Endodermal cell (in vitro differentiated cells): ENCODE results near the gene NKX1-2. TPM values are rescaled to one million over a fixed set of nuclear protein-coding genes. Genes with fewer than 3 reads are reported as not detected.

ENCODE experiments used
- DNase-seq: peaks from one replicate; pipeline ENCODE4 v3.0.0-alpha.2; 2017
- H3K27ac ChIP-seq: 2 replicates; pipeline ENCODE4 v1.5.1; 2013; ENCODE audit warnings: mild to moderate bottlenecking, low read depth, low read length, moderate library complexity
- H3K27me3 ChIP-seq: 2 replicates; pipeline ENCODE4 v1.6.1; 2013; ENCODE audit warnings: mild to moderate bottlenecking, low read length, moderate library complexity; ENCODE audit not compliant: insufficient read depth, control insufficient read depth, poor library complexity, severe bottlenecking
- H3K36me3 ChIP-seq: 2 replicates; pipeline ENCODE4 v1.7.0; 2013; ENCODE audit warnings: mild to moderate bottlenecking, low read length, moderate library complexity; ENCODE audit not compliant: control insufficient read depth, insufficient read depth
- H3K4me1 ChIP-seq: one replicate; pipeline ENCODE4 v1.7.0; 2013; ENCODE audit warnings: low read length; ENCODE audit not compliant: control insufficient read depth, insufficient read depth
- H3K4me3 ChIP-seq: 2 replicates; pipeline ENCODE4 v1.5.1; 2013; ENCODE audit warnings: mild to moderate bottlenecking, low read length, moderate library complexity
- H3K9ac ChIP-seq: 2 replicates; pipeline ENCODE4 v1.6.1; 2013; ENCODE audit warnings: mild to moderate bottlenecking, low read length, moderate library complexity; ENCODE audit not compliant: poor library complexity, severe bottlenecking; ENCODE audit errors: extremely low read depth
- H3K9me3 ChIP-seq: 2 replicates; pipeline ENCODE4 v1.6.1; 2013; ENCODE audit warnings: mild to moderate bottlenecking, low read length, moderate library complexity; ENCODE audit not compliant: control insufficient read depth
- H3K27ac Mint-ChIP-seq: 2 replicates; pipeline ENCODE4 v1.8.0; 2020; ENCODE audit warnings: mixed read lengths
- H3K27me3 Mint-ChIP-seq: 2 replicates; pipeline ENCODE4 v1.8.0; 2021; ENCODE audit warnings: mild to moderate bottlenecking, mixed read lengths; ENCODE audit not compliant: insufficient read depth
- H3K36me3 Mint-ChIP-seq: 2 replicates; pipeline ENCODE4 v1.8.0; 2020; ENCODE audit warnings: low read depth, mixed read lengths
- H3K4me1 Mint-ChIP-seq: 2 replicates; pipeline ENCODE4 v1.8.0; 2020; ENCODE audit warnings: mixed read lengths
- H3K4me3 Mint-ChIP-seq: 2 replicates; pipeline ENCODE4 v1.8.0; 2020; ENCODE audit warnings: mild to moderate bottlenecking, moderate library complexity, mixed read lengths
- H3K9me3 Mint-ChIP-seq: 2 replicates; pipeline ENCODE4 v1.8.0; 2020; ENCODE audit warnings: mild to moderate bottlenecking, mixed read lengths
- CTCF ChIP-seq: fragments of 200-600 bp; sonication (generic); conservative IDR thresholded peaks from 2 replicates; pipeline ENCODE4 v1.5.0; 2021; ENCODE audit warnings: antibody characterized with exemption, mild to moderate bottlenecking
- WGBS, 2 experiments: methylation state at CpG; one replicate each; pipeline versions ENCODE4 v1.1.5 to v1.1.7; 2013; ENCODE audit warnings: missing lambda C conversion rate in 2 of 2, mixed read lengths in 1 of 2; ENCODE audit not compliant: insufficient coverage in 1 of 2, insufficient read length in 1 of 2; 5-methylcytosine and 5-hydroxymethylcytosine counted together
- total RNA-seq, 2 donors: library from RNA; stranded (reverse); fragmentation: NEBNext Ultra II Directional in 1 of 2; extraction: Animal tissue kit (Norgen Biotek cat#: 25700) in 1 of 2; gene quantifications; 2 replicates in 1 of 2; 3 replicates in 1 of 2; pipeline ENCODE4 v1.2.1, GENCODE V29; 2021

NKX1-2 gene
- total RNA-seq, 2 donors from 2014 or later = 2.3 to 3.3 TPM

- H3K4me3 Mint-ChIP-seq = no peak overlapping the region
- 95% methylated on average over 4 of the region's 4 CpGs; no CpG with 5 or more reads in 1 of the 2 experiments for WGBS, 2 experiments
- H3K27ac Mint-ChIP-seq = no peak overlapping the region
- no peaks in the 10 kb centered on the region for H3K9me3 Mint-ChIP-seq
- H3K36me3 Mint-ChIP-seq = no peaks in the 10 kb centered on the region
- Histone ChIP-seq H3K27me3 (no peaks in the 10 kb centered on the region), H3K9me3 (no peaks in the 10 kb centered on the region), H3K36me3 (no peaks in the 10 kb centered on the region), H3K4me1 (no peaks in the 10 kb centered on the region), H3K4me3 (no peak overlapping the region), H3K9ac (no peak overlapping the region), H3K27ac (no peak overlapping the region)
- no peak for TF ChIP-seq CTCF
- no peak for DNase-seq
- H3K27me3 Mint-ChIP-seq = no peaks in the 10 kb centered on the region
- H3K4me1 Mint-ChIP-seq = no peaks in the 10 kb centered on the region
Observed at GRCh38 chr10:124430077-124430476, 19.8 kb downstream of the NKX1-2 start.

GRCh38 chr10:124429576-124429975 lies 20.3 kb downstream of the NKX1-2 start:
- Histone ChIP-seq H3K9ac (no peak overlapping the region), H3K4me3 (no peak overlapping the region), H3K36me3 (no peaks in the 10 kb centered on the region), H3K27me3 (no peaks in the 10 kb centered on the region), H3K4me1 (no peaks in the 10 kb centered on the region), H3K27ac (no peak overlapping the region), H3K9me3 (no peaks in the 10 kb centered on the region)
- 70 to 87% methylated on average over 4 to 5 of the region's 5 CpGs for WGBS, 2 experiments
- Mint-ChIP-seq H3K9me3 (no peaks in the 10 kb centered on the region), H3K36me3 (no peaks in the 10 kb centered on the region), H3K4me3 (no peak overlapping the region), H3K27me3 (no peaks in the 10 kb centered on the region), H3K27ac (no peak overlapping the region), H3K4me1 (no peaks in the 10 kb centered on the region)
- no peak for TF ChIP-seq CTCF
- no peak for DNase-seq

GRCh38 chr10:124428207-124428777 lies 21.5 kb downstream of the NKX1-2 start:
- TF ChIP-seq CTCF = no peak

More at GRCh38 chr10:124428207-124428777, 21.5 kb downstream of the NKX1-2 start:
- DNase-seq = no peak
- Histone ChIP-seq H3K9ac (no peak overlapping the region), H3K36me3 (no peaks in the 10 kb centered on the region), H3K4me1 (no peaks in the 10 kb centered on the region), H3K9me3 (no peaks in the 10 kb centered on the region), H3K27ac (no peak overlapping the region), H3K4me3 (no peak overlapping the region), H3K27me3 (no peaks in the 10 kb centered on the region)
- Mint-ChIP-seq H3K4me1 (no peaks in the 10 kb centered on the region), H3K27me3 (no peaks in the 10 kb centered on the region), H3K9me3 (no peaks in the 10 kb centered on the region), H3K27ac (no peak overlapping the region), H3K36me3 (no peaks in the 10 kb centered on the region), H3K4me3 (no peak overlapping the region)
- WGBS, 2 experiments = 85 to 87% methylated on average over 2 to 3 of the region's 3 CpGs
